Astrocyte (in vitro differentiated cells and primary cell): ENCODE measurements around the gene AMDHD2.

Source experiments
- EZH2 ChIP-seq: IDR thresholded peaks from 2 replicates; pipeline ENCODE4 v1.6.1; 2012; ENCODE audit warnings: mild to moderate bottlenecking, low read length, inconsistent platforms; ENCODE audit not compliant: insufficient read depth
- TF ChIP-seq, protein P1 (sequence below): IDR thresholded peaks from 2 replicates; pipeline ENCODE4 v1.5.1; 2011; ENCODE audit warnings: low read depth, mild to moderate bottlenecking, inconsistent platforms, low read length, moderate library complexity; ENCODE audit not compliant: insufficient read depth

DNA sequence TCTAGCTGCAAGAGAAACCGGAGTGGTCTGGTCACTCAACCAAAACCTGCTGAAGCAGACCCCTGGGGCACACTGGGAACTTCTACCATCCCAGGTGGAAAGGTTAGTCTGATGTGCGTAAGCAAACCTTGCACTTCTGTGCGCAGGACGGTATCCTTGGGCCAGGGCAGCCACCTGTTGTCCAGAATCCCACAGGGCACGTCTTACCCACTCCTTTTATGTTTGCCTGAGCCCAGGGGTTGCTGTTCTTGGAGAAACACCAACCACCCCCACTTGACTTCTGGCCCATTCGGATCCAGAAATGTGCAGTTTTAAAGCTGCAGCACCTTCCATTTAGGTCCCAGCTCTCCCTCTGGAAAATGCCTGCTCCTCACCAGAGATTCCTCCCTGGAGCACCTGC is 26.6 kb upstream of the AMDHD2 start:
- TF ChIP-seq EZH2, result no peak
- TF ChIP-seq, protein P1, sequence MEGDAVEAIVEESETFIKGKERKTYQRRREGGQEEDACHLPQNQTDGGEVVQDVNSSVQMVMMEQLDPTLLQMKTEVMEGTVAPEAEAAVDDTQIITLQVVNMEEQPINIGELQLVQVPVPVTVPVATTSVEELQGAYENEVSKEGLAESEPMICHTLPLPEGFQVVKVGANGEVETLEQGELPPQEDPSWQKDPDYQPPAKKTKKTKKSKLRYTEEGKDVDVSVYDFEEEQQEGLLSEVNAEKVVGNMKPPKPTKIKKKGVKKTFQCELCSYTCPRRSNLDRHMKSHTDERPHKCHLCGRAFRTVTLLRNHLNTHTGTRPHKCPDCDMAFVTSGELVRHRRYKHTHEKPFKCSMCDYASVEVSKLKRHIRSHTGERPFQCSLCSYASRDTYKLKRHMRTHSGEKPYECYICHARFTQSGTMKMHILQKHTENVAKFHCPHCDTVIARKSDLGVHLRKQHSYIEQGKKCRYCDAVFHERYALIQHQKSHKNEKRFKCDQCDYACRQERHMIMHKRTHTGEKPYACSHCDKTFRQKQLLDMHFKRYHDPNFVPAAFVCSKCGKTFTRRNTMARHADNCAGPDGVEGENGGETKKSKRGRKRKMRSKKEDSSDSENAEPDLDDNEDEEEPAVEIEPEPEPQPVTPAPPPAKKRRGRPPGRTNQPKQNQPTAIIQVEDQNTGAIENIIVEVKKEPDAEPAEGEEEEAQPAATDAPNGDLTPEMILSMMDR, result no peak
